Right ventricle myocardium inferior (tissue), 1 donor: ENCODE results near the gene AGMO. TPM values are rescaled to one million over a fixed set of nuclear protein-coding genes. Genes with fewer than 3 reads are reported as not detected.
"Not testable (repeated sequence)": the region's sequence is repeated elsewhere in the genome, so short reads cannot be mapped to it uniquely, and the experiment has no call there.

Experiments
- ATAC-seq: fragments of 200-7000 bp; cut with Tn5 transposase; one replicate; pipeline ENCODE4 v1.9.1; 2020; ENCODE audit warnings: mild to moderate bottlenecking, moderate library complexity
- DNase-seq: peaks from one replicate; pipeline ENCODE4 v3.0.0; 2021; ENCODE audit errors: missing footprints
- intact Hi-C: fragments of 100-400 bp; cut with DNase I; formaldehyde crosslinking; loops from one replicate; pipeline ENCODE4 v1.11.0; 2022
- total RNA-seq: library from RNA; stranded (reverse); fragmentation: NEBNext Ultra II Directional; extraction: Animal tissue kit (Norgen Biotek cat#: 25700); gene quantifications from one replicate; pipeline ENCODE4 v1.2.1, GENCODE V29; 2021
- donor health status: DM: no; HTN: yes; CAD: no; lungs with severe emphysema.

Gene AGMO
- total RNA-seq, 1 donor from 2014 or later, result 0.16 TPM

- DNase-seq, result no peak
- intact Hi-C loops, result loop anchor here (5.0 to 10.0 kb wide), 3 partner anchors 413 to 763 kb away; no protein-coding TSS in a partner anchor
- ATAC-seq, result no peak
Observed at GRCh38 chr7:15308821-15309220, 253.0 kb downstream of the AGMO start.

- intact Hi-C loops, result loop anchor here (5.0 to 10.0 kb wide), 3 partner anchors 416 to 766 kb away; no protein-coding TSS in a partner anchor
- ATAC-seq, result no peak
- DNase-seq, result no peak
Observed at GRCh38 chr7:15306296-15306695, 255.5 kb downstream of the AGMO start.

GRCh38 chr7:15305002-15305600, 256.7 kb downstream of the AGMO start:
- intact Hi-C loops, result loop anchor here (5.0 to 10.0 kb wide), 3 partner anchors 417 to 767 kb away; no protein-coding TSS in a partner anchor
- DNase-seq (no peak), ATAC-seq (no peak)

- no peak for ATAC-seq
- intact Hi-C loops, result loop anchor here (10.0 kb wide), 1 partner anchor 589 kb away; no protein-coding TSS in a partner anchor
- DNase-seq, result no peak
Observed at GRCh38 chr7:15303357-15303756, 258.5 kb downstream of the AGMO start.

GRCh38 chr7:15300986-15301385, 260.8 kb downstream of the AGMO start:
- intact Hi-C loops, result loop anchor here (10.0 kb wide), 1 partner anchor 586 kb away; no protein-coding TSS in a partner anchor

GRCh38 chr7:15292138-15292537, 269.7 kb downstream of the AGMO start:
- DNase-seq (no peak), ATAC-seq (no peak)
- intact Hi-C loops, result no loop called here

More at GRCh38 chr7:15300986-15301385, 260.8 kb downstream of the AGMO start:
- not testable (repeated sequence) for ATAC-seq, DNase-seq

- intact Hi-C loops, result no loop called here
Observed at GRCh38 chr7:15291699-15292098, 270.1 kb downstream of the AGMO start.

GRCh38 chr7:15288741-15289140, 273.1 kb downstream of the AGMO start:
- DNase-seq, result no peak
- ATAC-seq, result no peak
- intact Hi-C loops, result no loop called here

More at GRCh38 chr7:15291699-15292098, 270.1 kb downstream of the AGMO start:
- DNase-seq, result no peak
- ATAC-seq, result no peak

- intact Hi-C loops, result no loop called here
- DNase-seq, result no peak
- ATAC-seq, result no peak
Observed at GRCh38 chr7:15284396-15284795, 277.4 kb downstream of the AGMO start.

- ATAC-seq, result no peak
- intact Hi-C loops, result no loop called here
- DNase-seq, result no peak
Observed at GRCh38 chr7:15280078-15280733, 281.6 kb downstream of the AGMO start.

- intact Hi-C loops, result no loop called here
- DNase-seq (no peak), ATAC-seq (no peak)
Observed at GRCh38 chr7:15279640-15280039, 282.2 kb downstream of the AGMO start.

GRCh38 chr7:15257689-15258088, 304.1 kb downstream of the AGMO start:
- intact Hi-C loops, result no loop called here
- DNase-seq (no peak), ATAC-seq (no peak)

GRCh38 chr7:15252181-15252580, 309.6 kb downstream of the AGMO start:
- no peak for DNase-seq
- no peak for ATAC-seq
- intact Hi-C loops, result no loop called here

GRCh38 chr7:15248514-15248913, 313.3 kb downstream of the AGMO start:
- DNase-seq (no peak), ATAC-seq (no peak)
- intact Hi-C loops, result no loop called here

GRCh38 chr7:15245831-15246230, 316.0 kb downstream of the AGMO start:
- intact Hi-C loops, result no loop called here
- ATAC-seq (no peak), DNase-seq (no peak)

GRCh38 chr7:15239801-15240200, 322.0 kb downstream of the AGMO start:
- intact Hi-C loops, result no loop called here
- no peak for ATAC-seq
- no peak for DNase-seq

- ATAC-seq (no peak), DNase-seq (no peak)
- intact Hi-C loops, result no loop called here
Observed at GRCh38 chr7:15236952-15237351, 324.9 kb downstream of the AGMO start.

- intact Hi-C loops, result no loop called here
- ATAC-seq, result no peak
Observed at GRCh38 chr7:15234431-15234830, 327.4 kb downstream of the AGMO start.

GRCh38 chr7:15228831-15229230, 333.0 kb downstream of the AGMO start:
- ATAC-seq (no peak), DNase-seq (no peak)
- intact Hi-C loops, result no loop called here

More at GRCh38 chr7:15234431-15234830, 327.4 kb downstream of the AGMO start:
- DNase-seq, result no peak

GRCh38 chr7:15225981-15226380, 335.8 kb downstream of the AGMO start:
- ATAC-seq (no peak), DNase-seq (no peak)
- intact Hi-C loops, result no loop called here
